EH (cell line): Measurements from ENCODE around the gene AOX1.
"Not testable (repeated sequence)": the region's sequence is repeated elsewhere in the genome, so short reads cannot be mapped to it uniquely, and the experiment has no call there.

Source experiments
- DNase-seq: peaks from one replicate; pipeline ENCODE4 v3.0.0-alpha.2; 2015; ENCODE audit warnings: low read depth

Gene AOX1

DNA sequence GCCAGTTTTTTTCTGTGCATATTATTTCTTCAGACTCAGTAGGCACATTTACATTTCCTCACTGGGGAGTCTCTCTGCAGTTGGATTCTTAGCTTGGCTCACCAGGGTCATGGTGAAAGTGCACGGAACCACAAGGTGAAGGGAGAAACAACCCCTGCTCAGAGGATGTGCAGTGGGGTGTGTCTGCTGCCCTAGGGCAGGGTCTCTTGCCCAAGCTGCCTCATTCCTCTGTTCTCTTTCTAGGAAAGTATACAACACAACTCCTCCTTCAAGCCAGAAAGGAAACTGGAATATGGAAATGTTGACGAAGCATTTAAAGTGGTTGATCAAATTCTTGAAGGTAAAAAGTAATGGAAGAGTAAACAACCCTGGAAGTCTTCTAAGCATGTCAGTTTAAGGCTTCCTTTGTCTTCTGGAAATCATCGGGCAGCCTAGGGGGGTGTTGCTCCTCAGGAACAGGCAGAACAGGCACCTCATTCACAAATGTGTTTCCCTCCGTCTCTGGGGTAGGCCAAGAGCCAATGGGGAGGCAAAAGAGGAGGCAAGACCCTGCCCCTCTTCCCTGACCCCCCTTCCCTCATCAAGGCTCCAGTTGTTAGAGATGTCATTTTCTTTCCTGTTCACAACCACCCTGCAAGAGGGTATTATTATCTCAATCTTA, 41.4 kb downstream of the AOX1 start:
- no peak for DNase-seq

DNA sequence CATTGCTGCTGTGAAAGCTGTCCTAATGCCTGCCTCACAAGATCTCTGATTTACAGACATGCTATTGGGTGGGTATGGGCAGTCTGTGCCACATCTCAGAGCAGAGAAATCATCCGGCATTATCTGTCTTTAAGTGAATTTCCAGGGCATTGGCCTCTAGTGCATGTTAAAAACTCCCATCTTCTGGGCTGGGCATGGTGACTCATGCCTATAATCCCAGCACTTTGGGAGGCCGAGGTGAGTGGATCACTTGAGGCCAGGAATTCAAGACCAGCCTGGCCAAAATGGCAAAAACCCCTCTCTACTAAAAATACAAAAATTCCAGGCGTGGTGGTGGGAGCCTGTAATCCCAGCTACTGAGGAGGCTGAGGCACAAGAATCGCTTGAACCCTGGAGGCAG, 42.6 kb downstream of the AOX1 start:
- DNase-seq = peak; percentile 46

GRCh38 chr2:200631287-200631686, 45.5 kb downstream of the AOX1 start:
- DNase-seq = no peak

DNA sequence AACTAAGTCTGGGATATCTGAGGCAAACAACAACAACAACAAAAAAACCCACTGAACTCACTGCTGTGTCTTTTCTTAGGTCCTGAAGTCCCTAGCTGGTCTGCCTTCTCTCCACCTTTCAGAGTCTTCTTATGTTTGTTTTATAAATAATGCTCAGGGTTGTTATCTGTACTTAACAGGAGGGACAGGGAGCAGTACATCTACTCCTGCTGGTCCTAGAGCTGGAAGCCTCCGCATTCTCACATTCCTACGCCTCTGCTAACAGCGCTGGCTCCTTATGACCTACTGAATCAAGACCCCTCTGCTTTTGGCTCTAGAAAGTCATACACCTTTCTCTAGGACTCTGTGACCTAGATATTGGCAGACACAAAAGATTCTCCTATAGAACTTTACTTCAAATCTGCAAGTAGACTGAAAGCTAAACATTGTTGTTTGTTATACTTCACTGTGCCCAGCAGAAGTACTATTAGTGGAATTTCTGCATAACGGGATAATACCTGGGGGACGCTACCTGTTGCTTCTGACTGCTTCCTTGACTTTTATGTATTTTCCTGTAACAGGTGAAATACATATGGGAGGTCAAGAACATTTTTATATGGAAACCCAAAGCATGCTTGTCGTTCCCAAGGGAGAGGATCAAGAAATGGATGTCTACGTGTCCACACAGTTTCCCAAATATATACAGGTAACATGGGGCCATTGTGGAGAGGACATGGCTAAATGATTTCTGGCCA, 48.6 kb downstream of the AOX1 start:
- no peak for DNase-seq

DNA sequence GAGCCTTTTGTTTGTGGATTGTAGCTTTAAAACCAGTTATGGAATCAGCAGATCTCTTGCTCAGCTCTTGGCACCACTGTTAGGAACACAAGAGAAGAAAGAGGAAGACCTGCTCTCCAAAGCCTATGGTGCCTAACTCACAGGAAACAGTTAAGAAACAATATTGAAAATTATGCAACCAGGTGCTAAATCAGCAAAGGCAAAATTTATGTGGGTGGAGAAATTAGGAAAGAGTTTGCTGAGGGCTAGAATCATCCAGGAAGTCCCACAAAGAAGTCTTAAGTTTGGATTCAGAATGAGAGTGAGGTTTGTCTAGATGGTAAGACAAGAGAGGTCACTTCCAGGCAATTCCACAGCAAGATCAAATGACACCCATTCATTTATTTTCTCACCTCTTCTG, 49.4 kb downstream of the AOX1 start:
- no peak for DNase-seq

DNA sequence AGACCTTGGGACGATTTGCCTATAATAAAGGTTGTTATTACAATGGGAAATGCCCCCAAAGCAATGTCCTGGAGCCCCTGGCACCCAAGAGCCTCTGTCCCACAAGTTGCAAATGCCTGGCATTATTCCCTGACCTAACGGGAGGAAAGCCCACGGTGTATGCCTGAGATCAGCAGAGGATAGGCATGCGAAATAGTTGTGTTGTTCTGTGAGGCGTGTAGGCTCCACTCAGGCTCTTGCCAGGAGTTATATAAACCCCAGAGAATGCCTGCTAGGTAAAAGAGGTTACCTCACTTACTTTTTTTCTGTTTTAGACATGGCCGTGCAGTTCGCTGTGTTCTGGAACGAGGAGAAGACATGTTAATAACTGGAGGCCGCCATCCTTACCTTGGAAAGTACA, 52.1 kb downstream of the AOX1 start:
- no peak for DNase-seq

DNA sequence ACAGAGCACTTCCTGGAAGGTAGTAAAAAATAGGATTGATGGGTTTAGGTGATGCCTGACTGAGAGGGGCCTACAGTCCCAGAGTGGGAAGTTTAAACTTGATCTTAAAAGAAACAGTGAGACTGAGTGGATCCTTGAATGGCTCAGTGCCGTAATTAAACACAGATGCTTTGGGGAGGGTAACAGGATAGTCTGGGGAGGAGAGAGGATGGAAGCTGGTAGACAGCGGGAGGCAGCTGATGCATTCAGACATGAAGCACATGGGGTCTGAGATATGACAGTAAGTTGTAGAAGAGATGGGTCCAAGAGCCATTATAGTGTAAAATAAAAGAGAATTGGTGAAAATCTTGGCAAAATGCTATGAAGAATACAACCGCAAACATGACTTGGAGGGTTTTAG, 54.4 kb downstream of the AOX1 start:
- DNase-seq = no peak

DNA sequence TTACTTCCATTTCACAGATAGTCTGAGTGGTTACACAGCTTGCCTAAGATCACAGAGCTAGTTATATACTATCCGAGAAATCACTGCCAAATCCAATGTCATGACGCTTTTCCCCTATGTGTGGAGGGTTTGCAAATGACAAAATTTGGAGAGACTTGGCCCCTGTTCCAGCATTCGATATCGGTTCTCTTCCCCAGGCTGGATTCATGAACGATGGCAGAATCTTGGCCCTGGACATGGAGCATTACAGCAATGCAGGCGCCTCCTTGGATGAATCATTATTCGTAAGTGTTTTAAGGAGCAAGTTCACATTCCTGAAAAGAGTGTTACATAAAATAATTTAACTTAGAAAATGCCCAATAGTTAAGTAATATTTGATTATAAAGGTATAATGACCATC, 55.1 kb downstream of the AOX1 start:
- DNase-seq = no peak

GRCh38 chr2:200648518-200649281, 62.9 kb downstream of the AOX1 start:
- DNase-seq = not testable (repeated sequence)

DNA sequence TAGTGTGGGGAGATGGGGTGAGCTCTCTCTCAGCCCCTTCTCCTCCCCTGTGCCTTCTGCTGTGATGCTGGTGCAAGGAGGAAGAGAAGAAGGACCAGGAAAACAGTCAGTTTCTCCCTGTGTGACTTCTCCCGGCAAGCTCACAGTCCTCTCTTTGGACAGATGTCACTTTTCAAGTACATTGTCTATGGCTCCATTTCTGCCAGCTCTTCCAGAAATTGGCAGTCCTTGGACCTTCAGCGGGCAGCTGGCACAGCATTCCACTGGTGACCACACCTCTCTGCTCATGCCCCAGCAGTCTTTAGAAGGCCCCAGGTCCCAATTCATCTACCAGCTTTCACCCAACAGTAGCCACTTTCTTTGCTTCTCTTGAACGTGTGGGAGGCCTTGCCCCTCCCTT, 63.9 kb downstream of the AOX1 start:
- DNase-seq = no peak

GRCh38 chr2:200650195-200650594, 64.4 kb downstream of the AOX1 start:
- no peak for DNase-seq

DNA sequence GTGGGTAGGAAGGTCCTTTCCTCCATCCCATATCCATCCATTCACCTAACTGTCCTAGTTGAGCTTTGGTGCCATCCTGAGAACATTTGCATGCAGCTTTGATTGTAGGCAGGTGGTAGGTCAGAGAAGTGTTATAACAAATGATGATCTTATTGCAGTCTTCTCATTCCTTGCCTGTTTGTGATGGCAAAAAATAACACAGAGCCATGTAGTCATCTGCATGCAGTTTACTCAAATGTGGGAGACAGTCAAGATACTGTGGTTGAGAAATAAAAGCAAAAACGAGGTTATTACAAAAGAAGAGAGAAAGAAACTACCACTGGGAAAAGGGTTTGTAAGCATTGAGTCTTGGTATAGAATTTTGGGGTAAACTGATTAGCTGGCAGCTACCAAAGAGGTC, 66.3 kb downstream of the AOX1 start:
- DNase-seq = no peak

DNA sequence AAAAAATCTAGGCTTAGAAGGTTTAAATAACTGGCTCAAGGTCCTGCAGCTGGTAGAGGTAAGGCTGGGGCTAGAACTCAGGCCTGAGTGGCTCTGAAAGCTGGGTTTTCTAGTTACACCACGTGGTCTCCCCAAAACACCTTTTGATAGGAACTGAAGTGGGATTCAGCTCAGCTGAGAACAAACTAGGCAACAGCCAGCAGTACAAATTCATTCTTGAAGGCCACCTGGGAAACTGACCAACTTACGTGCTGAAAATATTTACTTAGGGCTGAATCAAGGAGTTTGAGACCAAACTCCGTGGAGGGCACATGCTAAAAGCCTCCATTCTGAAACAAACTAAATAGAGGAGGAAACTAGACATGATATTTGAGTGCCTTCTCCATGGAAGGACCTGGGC, 67.2 kb downstream of the AOX1 start:
- no peak for DNase-seq

DNA sequence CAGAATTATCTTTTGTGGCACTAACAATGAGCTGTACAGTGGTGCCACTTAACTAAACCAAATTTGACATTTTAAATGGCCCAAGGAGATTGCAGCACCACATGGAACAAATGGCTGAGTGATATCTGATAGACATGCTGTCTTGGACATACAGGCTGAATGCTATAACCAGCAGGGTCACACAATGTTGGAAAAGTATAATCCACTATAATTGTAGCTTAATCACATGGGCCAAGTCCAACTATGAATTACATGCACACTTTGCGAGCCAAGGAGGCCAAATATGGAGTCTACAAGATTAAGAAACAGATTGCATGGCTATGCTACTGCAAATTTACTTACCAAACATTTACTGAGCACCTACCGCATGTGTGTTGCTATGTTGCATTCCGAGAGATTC, 69.0 kb downstream of the AOX1 start:
- no peak for DNase-seq

- no peak for DNase-seq
These were observed 70.2 kb downstream of the AOX1 start for GRCh38 chr2:200655918-200656580.

DNA sequence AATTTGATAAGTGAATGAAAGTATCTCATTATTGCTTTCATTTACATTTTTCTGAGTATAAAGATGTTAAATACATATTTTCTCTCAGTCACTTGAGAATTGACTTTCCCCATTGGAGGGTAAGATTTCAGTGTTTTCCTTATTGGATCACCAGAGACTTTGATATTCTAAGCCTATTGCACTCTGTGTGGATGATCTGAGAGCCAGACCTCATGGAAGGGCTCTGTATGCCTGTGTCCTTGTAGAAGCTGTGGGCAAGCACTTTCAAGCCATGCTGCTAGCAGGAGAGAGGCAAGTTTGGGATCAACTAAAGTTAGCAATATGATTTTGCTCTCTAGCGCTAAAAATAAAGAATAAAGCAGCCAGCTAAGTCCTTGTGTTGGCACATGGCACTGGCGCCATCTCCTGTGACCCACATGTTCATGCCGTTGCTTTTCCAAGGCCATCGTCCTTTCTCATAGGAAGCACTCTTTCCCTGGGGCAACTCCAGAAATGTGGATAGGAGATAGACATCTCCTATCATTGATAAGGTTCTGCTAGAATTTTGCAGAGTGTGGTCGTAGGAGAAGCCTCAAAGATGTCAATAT, 72.6 kb downstream of the AOX1 start:
- DNase-seq = peak; percentile 37

- no peak for DNase-seq
These were observed 73.6 kb downstream of the AOX1 start for GRCh38 chr2:200659410-200659809.

DNA sequence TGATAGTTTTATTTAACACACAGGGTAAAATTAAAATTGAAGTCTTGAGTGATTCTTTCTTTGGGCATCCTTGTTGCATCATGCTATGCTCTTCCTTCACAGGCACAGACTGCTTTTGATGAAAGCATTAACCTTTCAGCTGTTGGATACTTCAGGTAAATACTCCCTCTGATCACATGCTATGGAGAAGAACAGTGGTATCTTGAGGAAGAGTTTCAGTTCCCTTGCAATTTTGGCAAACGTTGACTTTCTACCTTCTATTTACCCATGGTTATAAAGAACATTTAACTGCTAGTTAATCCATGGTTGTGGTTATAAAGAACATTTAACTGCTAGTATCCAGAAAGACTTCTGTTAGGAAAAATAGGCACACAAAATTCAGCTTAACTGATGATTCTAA, 75.7 kb downstream of the AOX1 start:
- DNase-seq = no peak

GRCh38 chr2:200662727-200663126, 76.9 kb downstream of the AOX1 start:
- peak; percentile 77 for DNase-seq

- DNase-seq = no peak
These were observed 79.1 kb downstream of the AOX1 start for GRCh38 chr2:200664770-200665494.

GRCh38 chr2:200665626-200666453, 80.0 kb downstream of the AOX1 start:
- DNase-seq = peak; percentile 25
